WTC11 (cell line): ENCODE results near the gene TFPT. TPM values are rescaled to one million over a fixed set of nuclear protein-coding genes. Genes with fewer than 3 reads are reported as not detected.

Experiments used
- ARID4B ChIP-seq: sonication (generic); formaldehyde crosslinking; IDR thresholded peaks from 2 replicates; pipeline ENCODE4 v1.8.0; 2023; ENCODE audit warnings: missing genetic modification reagents, mild to moderate bottlenecking, borderline replicate concordance
- ATF1 ChIP-seq: sonication (generic); formaldehyde crosslinking; IDR thresholded peaks from 2 replicates; pipeline ENCODE4 v1.8.1; 2023; ENCODE audit warnings: mild to moderate bottlenecking, moderate library complexity, missing genetic modification reagents
- ATF2 ChIP-seq: sonication (generic); formaldehyde crosslinking; IDR thresholded peaks from 2 replicates; pipeline ENCODE4 v1.8.1; 2022; ENCODE audit warnings: low read depth, missing genetic modification reagents, borderline replicate concordance
- ATF3 ChIP-seq: sonication (generic); formaldehyde crosslinking; conservative IDR thresholded peaks from 2 replicates; pipeline ENCODE4 v1.8.1; 2022; ENCODE audit warnings: mild to moderate bottlenecking, missing genetic modification reagents
- ATF6 ChIP-seq: sonication (generic); formaldehyde crosslinking; IDR thresholded peaks from 2 replicates; pipeline ENCODE4 v1.8.1; 2023; ENCODE audit warnings: mild to moderate bottlenecking, missing genetic modification reagents
- CREM ChIP-seq: sonication (generic); formaldehyde crosslinking; IDR thresholded peaks from 2 replicates; pipeline ENCODE4 v1.8.1; 2022; ENCODE audit warnings: mild to moderate bottlenecking, missing genetic modification reagents, moderate library complexity
- ERG ChIP-seq: fragments of 250-450 bp; sonication (Bioruptor Pico); IDR thresholded peaks from 2 replicates; pipeline ENCODE4 v1.8.0; 2021; ENCODE audit warnings: mild to moderate bottlenecking
- FOXP4 ChIP-seq: sonication (generic); formaldehyde crosslinking; IDR thresholded peaks from 2 replicates; pipeline ENCODE4 v1.8.0; 2022; ENCODE audit warnings: mild to moderate bottlenecking, missing genetic modification reagents
- MYBL2 ChIP-seq: sonication (generic); formaldehyde crosslinking; IDR thresholded peaks from 2 replicates; pipeline ENCODE4 v1.8.1; 2023; ENCODE audit warnings: mild to moderate bottlenecking, moderate library complexity, missing genetic modification reagents
- RELA ChIP-seq: sonication (generic); formaldehyde crosslinking; IDR thresholded peaks from 2 replicates; pipeline ENCODE4 v1.8.1; 2022; ENCODE audit warnings: missing genetic modification reagents, mild to moderate bottlenecking, borderline replicate concordance
- STAT6 ChIP-seq: sonication (generic); formaldehyde crosslinking; conservative IDR thresholded peaks from 2 replicates; pipeline ENCODE4 v1.8.1; 2023; ENCODE audit warnings: mild to moderate bottlenecking, low read depth, missing genetic modification reagents, moderate library complexity
- TEAD1 ChIP-seq: sonication (generic); formaldehyde crosslinking; IDR thresholded peaks from 2 replicates; pipeline ENCODE4 v1.8.0; 2022; ENCODE audit warnings: mild to moderate bottlenecking, missing genetic modification reagents
- ZBTB21 ChIP-seq: sonication (generic); formaldehyde crosslinking; IDR thresholded peaks from 2 replicates; pipeline ENCODE4 v1.8.1; 2023; ENCODE audit warnings: mild to moderate bottlenecking, missing genetic modification reagents, borderline replicate concordance
- ZNF416 ChIP-seq: fragments of 250-450 bp; sonication (Bioruptor Pico); IDR thresholded peaks from 2 replicates; pipeline ENCODE4 v1.9.0; 2021; ENCODE audit warnings: mild to moderate bottlenecking, inconsistent platforms
- ZNF532 ChIP-seq: fragments of 250-450 bp; sonication (Bioruptor Pico); IDR thresholded peaks from 2 replicates; pipeline ENCODE4 v1.9.0; 2021; ENCODE audit warnings: mild to moderate bottlenecking, borderline replicate concordance
- ZNF671 ChIP-seq: fragments of 250-450 bp; sonication (Bioruptor Pico); IDR thresholded peaks from 2 replicates; pipeline ENCODE4 v1.8.0; 2021; ENCODE audit warnings: mild to moderate bottlenecking
- total RNA-seq: library from RNA; stranded (reverse); gene quantifications from 3 replicates; pipeline ENCODE4 v1.2.3, GENCODE V29; 2021

The TFPT gene
- total RNA-seq, 1 experiment from 2014 or later: 24.6 TPM

GRCh38 chr19:54159352-54160181 is 44.1 kb upstream of the TFPT start, which contains the start of gene LENG1 (continued):
- TF ChIP-seq ARID4B (CRISPR knock-in tag): peak; percentile 55; the same call in 1 of the 2 replicates
- no peak for TF ChIP-seq ZBTB21 (CRISPR knock-in tag)
- peak; percentile 50 for TF ChIP-seq FOXP4
- TF ChIP-seq ATF2 (CRISPR knock-in tag): no peak
- TF ChIP-seq CREM: no peak
- no peak for TF ChIP-seq ZNF671
- no peak for TF ChIP-seq ATF6 (CRISPR knock-in tag)
- no peak for TF ChIP-seq ZNF532 (CRISPR knock-in tag)
- TF ChIP-seq TEAD1 (CRISPR knock-in tag): 0 out of 2 replicates have a peak, but pooled peaks have one; percentile 46
- no peak for TF ChIP-seq MYBL2
- TF ChIP-seq ATF3 (CRISPR knock-in tag): no peak
- no peak for TF ChIP-seq ATF1 (CRISPR knock-in tag)
- no peak for TF ChIP-seq STAT6 (CRISPR knock-in tag)
- no peak for TF ChIP-seq RELA (CRISPR knock-in tag)
- TF ChIP-seq ZNF416 (CRISPR knock-in tag): peak; percentile 81
- 0 out of 2 replicates have a peak, but pooled peaks have one; percentile 20 for TF ChIP-seq ERG (CRISPR knock-in tag)
- TF ChIP-seq, all 79 proteins: peak for 15
